Right lobe of liver (tissue), 6 donors: Measurements from ENCODE around the gene CDK14. TPM values are rescaled to one million over a fixed set of nuclear protein-coding genes. Genes with fewer than 3 reads are reported as not detected.

Experiments
- ATAC-seq, 4 donors: fragments of 200-7000 bp; cut with Tn5 transposase; one replicate each; pipeline ENCODE4 v1.9.1; 2020; ENCODE audit warnings: mild to moderate bottlenecking in 4 of 4, moderate library complexity in 4 of 4
- DNase-seq, 3 donors: peaks; one replicate each; pipeline ENCODE4 v3.0.0-alpha.2; 2020
- H3K27ac ChIP-seq, 3 donors: fragments of 200-600 bp; one replicate each; pipeline ENCODE4 v1.8.0; 2022
- H3K27me3 ChIP-seq, 2 donors: fragments of 200-600 bp; one replicate each; pipeline ENCODE4 v1.8.0; 2022
- H3K36me3 ChIP-seq, 4 donors: fragments of 200-600 bp; sonication (generic) in 1 of 4; one replicate each; pipeline versions ENCODE4 v1.5.1 to v1.8.0; 2017 to 2022; ENCODE audit warnings: control low read depth in 1 of 4
- H3K4me1 ChIP-seq, 4 donors: fragments of 200-600 bp; sonication (generic) in 1 of 4; one replicate each; pipeline versions ENCODE4 v1.5.1 to v1.8.0; 2017 to 2022; ENCODE audit warnings: control low read depth in 1 of 4
- H3K4me3 ChIP-seq, 3 donors: fragments of 200-600 bp; one replicate each; pipeline ENCODE4 v1.8.0; 2022
- H3K9me3 ChIP-seq, 4 donors: fragments of 200-600 bp; sonication (generic) in 1 of 4; one replicate each; pipeline versions ENCODE4 v1.5.1 to v1.8.0; 2017 to 2022; ENCODE audit warnings: control low read depth in 1 of 4
- CTCF ChIP-seq, 4 donors: fragments of 200-600 bp in 3 of 4; fragments of 450-650 bp in 1 of 4; IDR thresholded peaks; one replicate each; pipeline versions ENCODE4 v1.5.1 to v1.8.0; 2016 to 2022; ENCODE audit warnings: antibody characterized with exemption in 4 of 4, mild to moderate bottlenecking in 2 of 4
- POLR2A ChIP-seq: fragments of 450-650 bp; IDR thresholded peaks from one replicate; pipeline ENCODE4 v1.6.1; 2017; ENCODE audit warnings: antibody characterized with exemption, mild to moderate bottlenecking
- WGBS: methylation state at CpG from one replicate; pipeline ENCODE4 v1.1.6; 2018; ENCODE audit warnings: low coverage, low lambda C conversion rate; ENCODE audit not compliant: insufficient coverage; ENCODE audit errors: missing lambda C conversion rate; 5-methylcytosine and 5-hydroxymethylcytosine counted together
- intact Hi-C, 2 donors: fragments of 100-400 bp; cut with DNase I; formaldehyde crosslinking; loops; one replicate each; pipeline versions ENCODE4 v1.11.2 to v1.14.1; 2022
- total RNA-seq, 6 experiments: library from RNA; depleted of rRNA in 2 of 6; stranded (reverse); fragments of >200 nt in 2 of 6; fragmentation: NEBNext Ultra II Directional in 3 of 6; extraction: Animal tissue kit (Norgen Biotek cat#: 25700) in 3 of 6; gene quantifications; one replicate each; pipeline versions ENCODE4 v1.1.0 to v1.2.4, GENCODE V29; 2016 to 2023
- donor health status: DM: no; HTN: yes; CAD: no.
- donor health status: DM: no; HTN: no; CAD: no.
- donor health status: DM: no; HTN: no; CAD: no.
- donor health status: DM: no; HTN: yes; CAD: no.
- donor health status: DM: no; HTN: yes; CAD: no.

Gene CDK14
- total RNA-seq, 6 experiments from 2014 or later, result 12.6 to 28.7 (median 17.9) TPM

GRCh38 chr7:90736316-90736715 lies 140.2 kb downstream of the CDK14 start:
- Histone ChIP-seq H3K4me1 (no peaks in the 10 kb centered on the region), H3K9me3 (no peaks in the 10 kb centered on the region), H3K4me3 (no peak overlapping the region), H3K27ac (no peak overlapping the region), H3K27me3 (no peaks in the 10 kb centered on the region), H3K36me3 (no peaks in the 10 kb centered on the region)
- DNase-seq, result no peak
- no peak for ATAC-seq
- no peak for TF ChIP-seq CTCF (IDR thresholded peaks at IDR 0.05)
- TF ChIP-seq POLR2A, result no peak
- intact Hi-C loops, result no loop called here
- WGBS, result 67% methylated on average over 2 of the region's 2 CpGs

DNA sequence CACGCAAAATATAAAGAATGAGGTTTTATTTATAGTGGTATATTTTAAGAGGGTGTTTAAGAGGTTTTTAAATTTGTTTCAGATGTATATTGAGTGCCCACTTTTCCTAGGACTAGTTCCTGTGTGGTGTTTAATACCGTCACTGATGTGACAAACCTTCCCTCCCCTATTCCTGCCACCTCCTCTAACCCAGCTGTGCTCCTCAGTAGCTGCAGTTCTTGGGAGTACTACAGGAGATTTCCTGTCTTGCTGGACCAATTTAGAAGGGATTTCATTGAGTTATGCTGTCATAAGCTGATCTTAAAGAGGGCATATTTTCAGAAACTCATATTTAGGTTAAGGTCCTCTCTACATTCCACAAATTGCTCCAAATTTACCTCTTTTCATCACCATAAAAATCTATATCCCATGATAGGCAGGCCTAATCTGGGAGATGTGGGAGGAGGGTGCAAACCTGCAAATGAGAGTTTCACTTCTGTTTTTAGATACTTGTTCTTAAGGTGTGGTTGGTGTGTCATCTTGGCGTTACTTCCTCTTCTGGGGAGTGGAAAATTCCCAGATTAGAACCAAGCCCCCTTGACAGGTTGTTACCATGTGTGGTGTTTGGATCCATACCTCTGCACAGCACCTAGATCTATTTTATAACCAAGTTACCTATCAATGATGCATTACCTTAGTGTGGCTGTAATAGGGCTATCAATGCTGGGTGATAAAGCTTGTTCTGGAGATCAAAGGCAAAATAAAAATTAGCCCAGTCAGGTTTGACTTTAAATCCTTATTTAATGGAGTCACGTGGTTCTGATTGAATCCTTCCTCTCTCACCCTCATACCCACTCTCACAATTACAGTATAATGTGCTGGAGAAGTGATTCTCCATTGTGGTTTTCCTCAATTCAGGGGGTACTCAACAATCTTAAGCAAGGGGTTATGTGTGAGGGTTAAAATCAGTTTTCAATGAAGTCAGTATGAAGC lies 141.1 kb downstream of the CDK14 start:
- H3K4me1 ChIP-seq, result no peaks in the 10 kb centered on the region
- TF ChIP-seq POLR2A (no peak), CTCF (IDR thresholded peaks at IDR 0.05) (no peak)
- no peak overlapping the region for H3K27ac ChIP-seq
- 88% methylated on average over 4 of the region's 4 CpGs for WGBS
- intact Hi-C loops, result no loop called here
- DNase-seq, result no peak
- no peaks in the 10 kb centered on the region for H3K36me3 ChIP-seq
- no peaks in the 10 kb centered on the region for H3K27me3 ChIP-seq
- no peak overlapping the region for H3K4me3 ChIP-seq
- H3K9me3 ChIP-seq, result no peaks in the 10 kb centered on the region
- no peak for ATAC-seq

- no peaks in the 10 kb centered on the region for H3K27me3 ChIP-seq
- no peaks in the 10 kb centered on the region for H3K4me1 ChIP-seq
- H3K4me3 ChIP-seq, result no peak overlapping the region
- TF ChIP-seq POLR2A (no peak), CTCF (IDR thresholded peaks at IDR 0.05) (no peak)
- 75% methylated on average over 3 of the region's 3 CpGs for WGBS
- intact Hi-C loops, result no loop called here
- no peak for ATAC-seq
- H3K27ac ChIP-seq, result no peak overlapping the region
- H3K36me3 ChIP-seq, result no peaks in the 10 kb centered on the region
- no peaks in the 10 kb centered on the region for H3K9me3 ChIP-seq
- DNase-seq, result no peak
Measured at GRCh38 chr7:90738249-90738648, 142.1 kb downstream of the CDK14 start.

GRCh38 chr7:90739716-90740115 lies 143.6 kb downstream of the CDK14 start:
- H3K27me3 ChIP-seq, result no peaks in the 10 kb centered on the region
- 92% methylated on average over 2 of the region's 2 CpGs for WGBS
- H3K36me3 ChIP-seq, result no peaks in the 10 kb centered on the region
- H3K9me3 ChIP-seq, result no peaks in the 10 kb centered on the region
- no peak for ATAC-seq
- no peak overlapping the region for H3K27ac ChIP-seq
- H3K4me1 ChIP-seq, result peaks cover 0 to 3% (median 0%) of the 10 kb centered on the region in 4 donors
- no peak for DNase-seq
- no peak overlapping the region for H3K4me3 ChIP-seq
- intact Hi-C loops, result no loop called here
- TF ChIP-seq CTCF (IDR thresholded peaks at IDR 0.05), result no peak
- no peak for TF ChIP-seq POLR2A
